Cortex of kidney (tissue), 1 donor: Measurements from ENCODE around the gene CCDC61.

Source experiments
- DNase-seq: peaks from one replicate; lab custom pipeline; 2025; lab: John Stamatoyannopoulos, UW

CCDC61 gene, protein sequence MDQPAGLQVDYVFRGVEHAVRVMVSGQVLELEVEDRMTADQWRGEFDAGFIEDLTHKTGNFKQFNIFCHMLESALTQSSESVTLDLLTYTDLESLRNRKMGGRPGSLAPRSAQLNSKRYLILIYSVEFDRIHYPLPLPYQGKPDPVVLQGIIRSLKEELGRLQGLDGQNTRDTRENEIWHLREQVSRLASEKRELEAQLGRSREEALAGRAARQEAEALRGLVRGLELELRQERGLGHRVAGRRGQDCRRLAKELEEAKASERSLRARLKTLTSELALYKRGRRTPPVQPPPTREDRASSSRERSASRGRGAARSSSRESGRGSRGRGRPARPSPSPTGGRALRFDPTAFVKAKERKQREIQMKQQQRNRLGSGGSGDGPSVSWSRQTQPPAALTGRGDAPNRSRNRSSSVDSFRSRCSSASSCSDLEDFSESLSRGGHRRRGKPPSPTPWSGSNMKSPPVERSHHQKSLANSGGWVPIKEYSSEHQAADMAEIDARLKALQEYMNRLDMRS

GRCh38 chr19:45994998-45995714 lies at the start of gene CCDC61:
TSS of gene CCDC61 (plus strand) at chr19:45995467. CDS start at chr19:46003019, 7,552 bp downstream.
- peak; percentile 26 for DNase-seq

DNA sequence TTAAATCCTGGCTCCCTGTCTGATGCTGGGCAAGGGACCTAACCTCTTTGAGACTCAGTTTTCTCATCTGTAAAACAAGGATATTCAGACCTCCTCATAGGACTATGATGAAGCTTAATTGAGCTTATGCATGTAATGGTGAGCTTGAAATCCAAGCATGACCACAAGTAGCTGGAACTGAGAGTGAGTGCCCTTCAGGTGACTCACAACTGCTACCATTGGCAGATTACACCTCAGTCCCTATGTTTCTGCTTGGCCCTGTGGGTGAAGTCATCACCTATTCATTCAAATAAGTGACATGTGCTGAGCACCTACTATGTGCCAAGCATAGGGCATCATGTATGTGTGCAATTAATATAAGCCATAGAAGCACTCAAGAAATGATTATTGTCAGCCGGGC lies 47.3 kb upstream of the CCDC61 start:
- DNase-seq, result no peak

GRCh38 chr19:45952341-45952685 lies 43.0 kb upstream of the CCDC61 start:
- no peak for DNase-seq

DNA sequence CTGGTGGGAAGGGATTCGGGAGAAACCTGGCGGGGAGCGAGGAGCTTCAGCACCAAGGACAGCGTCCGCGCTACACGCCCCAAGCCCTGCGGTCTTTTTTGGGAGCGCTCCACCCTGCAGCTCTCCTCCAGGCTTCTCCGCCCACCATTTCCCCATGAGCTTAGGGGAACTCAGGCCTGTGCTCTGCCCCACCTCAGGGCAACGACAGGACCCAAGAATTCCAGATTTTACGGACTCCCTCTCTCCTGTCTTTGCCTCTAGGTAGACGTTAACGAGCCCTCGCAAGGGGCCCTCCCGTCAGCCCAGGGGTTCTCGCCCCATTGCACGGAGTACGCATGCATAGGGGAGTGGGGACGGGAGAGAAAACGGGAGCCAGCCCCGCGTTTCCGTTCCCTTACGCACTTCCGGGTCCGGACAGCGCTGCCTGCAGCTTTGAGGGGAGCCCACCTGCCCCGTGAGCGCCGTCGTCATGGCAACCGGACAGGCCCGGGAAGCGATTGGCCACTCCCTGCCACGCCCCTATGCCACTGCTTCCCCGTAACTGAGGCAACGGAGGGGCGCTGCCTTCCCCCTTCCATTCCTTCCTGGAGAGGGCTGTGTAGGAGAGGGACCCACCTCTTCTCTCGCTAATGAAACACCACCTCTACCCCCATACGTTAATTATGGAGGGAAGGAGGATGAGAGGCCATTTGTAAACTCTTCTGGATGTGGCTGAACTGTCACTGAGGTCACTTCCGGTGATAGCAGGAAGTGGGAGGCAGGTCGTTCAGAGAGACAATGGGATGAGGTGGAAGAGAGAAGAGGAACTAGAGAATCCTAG lies 42.4 kb upstream of the CCDC61 start:
- DNase-seq, result no peak

DNA sequence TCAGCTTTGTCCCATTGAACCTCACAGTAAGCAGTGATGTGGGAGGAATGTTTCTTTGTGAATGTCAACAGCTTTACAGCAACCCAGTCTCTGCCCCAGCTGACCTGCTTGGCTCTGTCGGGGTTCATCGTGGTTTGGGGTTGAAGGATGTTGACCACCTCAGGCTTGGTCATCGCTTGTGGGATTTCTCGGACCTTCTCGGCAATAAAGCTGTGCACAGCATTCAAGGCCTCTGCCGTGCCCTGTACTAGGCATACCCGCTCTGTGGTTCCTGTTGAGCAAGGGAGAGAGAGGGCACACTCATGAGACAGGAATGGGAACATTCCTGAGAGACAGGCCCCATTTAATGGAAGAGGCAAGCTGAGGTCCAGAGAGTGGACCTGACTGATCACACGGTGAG lies 41.6 kb upstream of the CCDC61 start:
- DNase-seq, result no peak

DNA sequence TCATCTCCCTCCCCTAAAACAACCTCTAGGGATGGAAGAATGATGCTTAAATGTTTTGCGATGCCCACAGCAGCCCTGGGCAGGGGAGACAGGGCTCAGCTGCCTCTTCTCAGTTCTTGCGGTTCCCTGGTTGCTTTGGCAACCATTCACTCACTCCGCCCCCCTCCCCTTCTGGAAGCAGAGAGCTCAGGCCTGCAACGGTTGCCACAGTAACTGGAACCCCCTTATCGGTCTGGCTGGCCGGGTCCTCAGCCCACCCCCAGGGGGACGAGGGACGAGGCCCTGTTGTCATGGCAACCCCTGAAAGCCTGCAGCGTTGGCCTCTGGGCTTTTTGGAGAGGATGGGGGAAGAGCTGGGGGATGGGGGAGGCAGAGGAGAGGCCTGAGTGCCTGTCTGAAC lies 41.1 kb upstream of the CCDC61 start:
- no peak for DNase-seq

GRCh38 chr19:45955905-45956608 lies 39.2 kb upstream of the CCDC61 start:
- no peak for DNase-seq

- DNase-seq, result no peak
Observed at GRCh38 chr19:45958320-45958719, 36.9 kb upstream of the CCDC61 start.

GRCh38 chr19:45958769-45959516 lies 36.3 kb upstream of the CCDC61 start:
- DNase-seq, result no peak

DNA sequence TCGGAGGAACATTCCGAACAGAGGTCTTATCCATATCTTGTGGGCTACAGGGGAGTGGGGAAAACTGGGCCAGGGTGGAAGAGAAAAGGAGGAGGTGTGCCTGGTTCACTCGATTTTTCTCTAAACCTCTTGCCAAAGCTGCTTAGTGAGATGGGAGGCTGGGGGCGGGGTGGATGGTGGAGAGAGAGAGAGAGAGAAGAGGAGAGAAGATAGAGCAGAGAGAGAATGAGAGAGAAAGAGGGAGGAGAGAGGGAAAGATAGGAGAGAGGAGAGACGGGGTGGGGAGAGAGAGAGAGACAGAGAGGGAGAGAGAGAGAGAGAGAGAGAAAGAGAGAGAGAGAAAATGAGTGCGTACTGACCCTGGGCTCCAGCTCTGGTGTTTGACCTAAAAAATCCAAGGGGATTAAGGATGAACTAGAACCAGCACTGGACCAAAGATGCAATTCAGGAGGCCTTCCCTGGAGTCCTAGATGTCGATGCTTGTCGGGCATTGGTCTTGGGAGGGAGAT lies 35.7 kb upstream of the CCDC61 start:
- DNase-seq, result no peak

DNA sequence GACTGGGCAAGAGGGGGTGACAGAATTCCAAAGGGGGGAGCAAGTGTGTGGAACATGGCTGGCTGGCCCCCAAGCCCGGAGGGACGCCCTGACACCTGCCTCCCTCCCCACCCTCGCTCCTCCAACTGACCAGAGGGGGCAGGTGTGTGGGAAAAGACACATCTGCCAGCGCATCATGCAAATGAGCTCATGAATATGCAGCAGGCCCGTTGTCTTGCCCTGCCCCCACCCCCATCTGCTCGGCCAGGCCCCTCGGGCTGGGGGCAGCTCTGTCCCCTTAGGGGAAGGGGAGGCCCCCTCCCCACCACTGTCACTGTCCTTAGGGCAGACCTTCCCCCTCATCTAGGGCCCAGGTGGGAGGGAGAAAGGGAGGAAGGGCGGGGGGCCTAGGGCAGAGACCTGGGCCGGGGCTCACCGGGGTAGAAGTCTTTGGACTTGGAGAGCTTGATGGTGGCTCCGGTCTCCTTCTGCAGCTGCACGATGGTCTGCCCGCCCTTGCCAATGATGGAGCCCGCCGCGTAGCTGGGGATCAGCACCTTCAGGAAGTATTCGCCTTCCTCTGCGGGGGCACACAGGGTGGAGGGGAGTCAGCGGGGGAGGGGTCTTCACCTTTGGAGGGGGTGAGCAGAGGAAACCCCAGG lies 34.6 kb upstream of the CCDC61 start:
- no peak for DNase-seq

- no peak for DNase-seq
Observed at GRCh38 chr19:45962021-45962420, 33.2 kb upstream of the CCDC61 start.

DNA sequence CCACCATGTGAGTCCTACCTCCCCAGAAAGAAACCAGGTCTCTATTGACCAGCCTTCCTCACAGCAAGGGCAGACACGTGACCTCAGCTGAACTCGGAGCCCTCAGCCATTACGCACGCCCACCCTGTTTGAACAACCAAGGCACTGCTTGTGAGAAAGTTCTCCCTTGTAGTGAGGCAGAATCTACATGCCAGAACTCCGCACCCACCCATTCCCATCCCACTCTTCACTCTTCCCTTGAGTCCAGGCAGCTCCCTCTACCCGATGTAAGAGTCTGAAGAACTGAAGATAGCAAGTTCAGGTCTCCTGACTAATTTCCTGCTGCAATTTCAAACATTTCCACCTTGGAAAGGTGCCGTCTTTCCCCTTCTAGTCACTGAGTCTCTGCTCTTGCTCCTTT lies 28.0 kb upstream of the CCDC61 start:
- no peak for DNase-seq

DNA sequence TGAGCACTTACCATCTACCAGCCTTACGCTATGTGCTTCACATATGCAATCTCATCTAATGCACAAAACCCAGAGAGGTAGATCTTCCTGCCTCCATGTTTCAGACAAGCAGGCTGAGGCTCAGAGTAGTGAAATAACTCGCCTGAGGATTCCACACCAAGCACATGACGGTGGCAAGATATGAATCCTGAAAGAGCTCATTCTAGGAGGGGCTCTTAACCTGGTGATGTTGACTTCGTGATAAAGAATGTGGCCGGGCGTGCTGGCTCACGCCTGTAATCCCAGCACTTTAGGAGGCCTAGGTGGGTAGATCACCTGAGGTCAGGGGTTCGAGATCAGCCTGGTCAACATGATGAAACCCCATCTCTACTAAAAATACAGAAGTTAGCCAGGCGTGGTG lies 26.6 kb upstream of the CCDC61 start:
- no peak for DNase-seq

DNA sequence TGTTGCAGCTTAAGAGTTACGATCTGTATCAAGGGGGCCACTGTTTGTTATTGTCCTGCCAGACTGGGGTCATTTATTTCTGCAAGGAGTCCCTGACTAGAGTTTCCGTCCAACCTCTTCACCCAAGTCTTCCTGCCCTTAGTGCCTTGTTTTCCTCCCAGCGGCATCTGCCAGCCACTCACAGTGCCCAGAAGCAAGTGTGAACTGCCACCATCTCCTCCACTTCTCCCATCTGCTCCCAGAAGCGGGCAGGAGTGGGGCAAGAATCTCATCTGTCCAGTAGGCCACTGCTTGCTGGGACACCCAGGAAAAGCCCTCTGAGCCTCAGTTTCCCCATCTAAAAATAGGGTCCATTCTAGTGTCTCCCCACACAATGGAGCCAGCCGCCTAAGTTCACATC lies 25.6 kb upstream of the CCDC61 start:
- DNase-seq, result no peak

DNA sequence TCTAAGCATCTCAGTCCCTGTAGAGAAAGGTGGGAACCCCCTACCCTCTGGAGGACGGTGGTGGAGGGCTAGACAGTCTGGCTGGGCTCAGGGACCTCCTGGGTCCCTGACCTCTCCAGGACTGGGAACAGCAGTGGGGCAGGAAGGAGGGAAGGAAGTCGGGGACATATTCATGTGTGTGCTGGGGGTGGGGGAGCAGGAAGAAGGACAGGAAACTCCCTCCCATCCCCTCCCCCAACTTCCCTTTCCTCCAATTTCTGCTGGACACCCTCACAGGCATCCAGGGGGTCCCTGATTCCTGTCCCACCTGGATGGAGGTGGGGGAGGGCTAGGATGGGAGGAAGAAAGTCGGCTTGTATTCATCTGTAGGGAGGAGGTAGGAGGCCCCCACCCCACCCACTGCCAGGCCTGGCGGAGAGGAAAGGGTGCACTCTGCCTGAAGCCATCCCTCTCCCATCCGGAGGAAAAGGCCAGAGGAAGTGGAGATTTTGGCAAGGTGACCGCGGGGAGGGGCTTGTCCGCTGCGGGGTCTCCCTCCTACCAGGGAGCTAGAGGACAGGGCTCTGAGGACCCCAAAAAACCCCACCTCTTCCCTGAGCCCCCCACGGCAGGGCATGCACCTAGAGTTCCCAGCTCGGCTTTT lies 23.9 kb upstream of the CCDC61 start:
- no peak for DNase-seq

- DNase-seq, result no peak
Observed at GRCh38 chr19:45972081-45972946, 23.0 kb upstream of the CCDC61 start.

DNA sequence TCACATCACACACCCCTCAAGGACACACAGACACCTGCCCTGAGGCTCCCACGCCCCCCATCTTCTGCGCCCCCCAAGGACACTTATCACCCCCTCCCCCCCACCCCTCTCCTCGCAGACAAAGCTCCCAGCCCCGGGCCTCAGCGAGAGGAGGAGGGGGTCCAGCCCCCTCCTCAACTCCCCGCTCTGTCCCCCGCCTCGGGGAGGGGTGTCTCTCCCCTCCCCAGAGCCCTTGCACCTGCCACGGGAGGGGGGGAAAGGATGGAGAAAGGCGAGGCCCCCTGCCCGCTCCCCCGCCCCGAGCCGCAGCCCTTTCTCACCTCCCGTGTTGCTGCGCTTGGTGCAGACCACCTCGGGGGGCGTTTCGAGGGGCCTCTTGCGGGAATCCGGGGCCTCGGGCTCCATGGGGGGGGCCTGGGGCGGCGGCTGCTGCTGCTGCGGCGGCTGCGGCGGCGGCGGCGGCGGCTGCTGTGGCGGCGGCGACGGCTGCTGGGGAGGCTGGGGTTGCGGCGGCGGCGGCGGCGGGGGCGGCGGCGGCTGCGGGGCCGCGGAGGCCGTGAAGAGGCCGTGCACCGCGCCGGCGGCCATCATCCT lies 22.2 kb upstream of the CCDC61 start:
- DNase-seq, result no peak
